ENCODE results near the gene MAFG.
"Not testable (repeated sequence)": the region's sequence is repeated elsewhere in the genome, so short reads cannot be mapped to it uniquely, and the experiment has no call there.

DNA sequence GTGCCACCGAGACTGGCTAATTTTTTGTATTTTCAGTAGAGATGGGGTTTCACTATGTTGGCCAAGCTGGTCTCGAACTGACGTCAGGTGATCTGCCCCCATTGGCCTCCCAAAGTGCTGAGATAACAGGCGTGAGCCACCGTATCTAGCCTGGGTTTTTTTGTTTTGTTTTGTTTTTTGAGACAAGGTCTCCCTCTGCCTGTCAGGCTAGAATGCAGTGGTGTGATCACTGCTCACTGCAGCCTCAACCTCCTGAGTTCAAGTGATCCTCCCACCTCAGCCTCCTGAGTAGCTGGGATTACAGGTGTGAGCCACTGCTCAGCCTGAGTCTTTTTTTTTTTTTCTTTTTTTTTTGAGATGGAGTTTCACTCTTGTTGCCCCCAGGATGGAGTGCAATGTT is 25.9 kb upstream of the MAFG start:
- not testable (repeated sequence) for TF ChIP-seq EZH2 (IDR thresholded peaks at IDR 0.05; ENCODE audit: borderline replicate concordance, low read depth, low read length, severe bottlenecking); MYC (IDR thresholded peaks at IDR 0.05; ENCODE audit: low read depth, low read length); GATA2 (IDR thresholded peaks at IDR 0.05; ENCODE audit: insufficient read depth, insufficient read length, low read depth, low read length); POLR2A (IDR thresholded peaks at IDR 0.05; ENCODE audit: low read depth, low read length)
- TF ChIP-seq, protein P1, sequence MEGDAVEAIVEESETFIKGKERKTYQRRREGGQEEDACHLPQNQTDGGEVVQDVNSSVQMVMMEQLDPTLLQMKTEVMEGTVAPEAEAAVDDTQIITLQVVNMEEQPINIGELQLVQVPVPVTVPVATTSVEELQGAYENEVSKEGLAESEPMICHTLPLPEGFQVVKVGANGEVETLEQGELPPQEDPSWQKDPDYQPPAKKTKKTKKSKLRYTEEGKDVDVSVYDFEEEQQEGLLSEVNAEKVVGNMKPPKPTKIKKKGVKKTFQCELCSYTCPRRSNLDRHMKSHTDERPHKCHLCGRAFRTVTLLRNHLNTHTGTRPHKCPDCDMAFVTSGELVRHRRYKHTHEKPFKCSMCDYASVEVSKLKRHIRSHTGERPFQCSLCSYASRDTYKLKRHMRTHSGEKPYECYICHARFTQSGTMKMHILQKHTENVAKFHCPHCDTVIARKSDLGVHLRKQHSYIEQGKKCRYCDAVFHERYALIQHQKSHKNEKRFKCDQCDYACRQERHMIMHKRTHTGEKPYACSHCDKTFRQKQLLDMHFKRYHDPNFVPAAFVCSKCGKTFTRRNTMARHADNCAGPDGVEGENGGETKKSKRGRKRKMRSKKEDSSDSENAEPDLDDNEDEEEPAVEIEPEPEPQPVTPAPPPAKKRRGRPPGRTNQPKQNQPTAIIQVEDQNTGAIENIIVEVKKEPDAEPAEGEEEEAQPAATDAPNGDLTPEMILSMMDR (IDR thresholded peaks at IDR 0.05; ENCODE audit: extremely low read depth in 1 of 2, insufficient read depth in 1 of 2, low read depth in 1 of 2, low read length in 2 of 2) = not testable (repeated sequence)

All from endothelial cell of umbilical vein (primary cell).